DMS114 treated with DMSO at 0.1 percent for 48 hours (cell line): ENCODE results near the gene LIN37.
"Not testable (repeated sequence)": the region's sequence is repeated elsewhere in the genome, so short reads cannot be mapped to it uniquely, and the experiment has no call there.

ENCODE experiments used
- DNase-seq: peaks from one replicate; lab custom pipeline; 2025; ENCODE audit not compliant: unreplicated experiment; lab: John Stamatoyannopoulos, UW

Gene LIN37

DNA sequence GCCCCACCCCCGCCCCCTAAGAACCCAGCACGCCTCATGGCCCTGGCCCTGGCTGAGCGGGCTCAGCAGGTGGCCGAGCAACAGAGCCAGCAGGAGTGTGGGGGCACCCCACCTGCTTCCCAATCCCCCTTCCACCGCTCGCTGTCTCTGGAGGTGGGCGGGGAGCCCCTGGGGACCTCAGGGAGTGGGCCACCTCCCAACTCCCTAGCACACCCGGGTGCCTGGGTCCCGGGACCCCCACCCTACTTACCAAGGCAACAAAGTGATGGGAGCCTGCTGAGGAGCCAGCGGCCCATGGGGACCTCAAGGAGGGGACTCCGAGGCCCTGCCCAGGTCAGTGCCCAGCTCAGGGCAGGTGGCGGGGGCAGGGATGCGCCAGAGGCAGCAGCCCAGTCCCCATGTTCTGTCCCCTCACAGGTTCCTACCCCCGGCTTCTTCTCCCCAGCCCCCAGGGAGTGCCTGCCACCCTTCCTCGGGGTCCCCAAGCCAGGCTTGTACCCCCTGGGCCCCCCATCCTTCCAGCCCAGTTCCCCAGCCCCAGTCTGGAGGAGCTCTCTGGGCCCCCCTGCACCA, 38.9 kb downstream of the LIN37 start:
- DNase-seq = no peak

- no peak for DNase-seq
Observed at GRCh38 chr19:35788205-35788960, 40.0 kb downstream of the LIN37 start.

GRCh38 chr19:35789195-35789977, 41.0 kb downstream of the LIN37 start:
- no peak for DNase-seq

DNA sequence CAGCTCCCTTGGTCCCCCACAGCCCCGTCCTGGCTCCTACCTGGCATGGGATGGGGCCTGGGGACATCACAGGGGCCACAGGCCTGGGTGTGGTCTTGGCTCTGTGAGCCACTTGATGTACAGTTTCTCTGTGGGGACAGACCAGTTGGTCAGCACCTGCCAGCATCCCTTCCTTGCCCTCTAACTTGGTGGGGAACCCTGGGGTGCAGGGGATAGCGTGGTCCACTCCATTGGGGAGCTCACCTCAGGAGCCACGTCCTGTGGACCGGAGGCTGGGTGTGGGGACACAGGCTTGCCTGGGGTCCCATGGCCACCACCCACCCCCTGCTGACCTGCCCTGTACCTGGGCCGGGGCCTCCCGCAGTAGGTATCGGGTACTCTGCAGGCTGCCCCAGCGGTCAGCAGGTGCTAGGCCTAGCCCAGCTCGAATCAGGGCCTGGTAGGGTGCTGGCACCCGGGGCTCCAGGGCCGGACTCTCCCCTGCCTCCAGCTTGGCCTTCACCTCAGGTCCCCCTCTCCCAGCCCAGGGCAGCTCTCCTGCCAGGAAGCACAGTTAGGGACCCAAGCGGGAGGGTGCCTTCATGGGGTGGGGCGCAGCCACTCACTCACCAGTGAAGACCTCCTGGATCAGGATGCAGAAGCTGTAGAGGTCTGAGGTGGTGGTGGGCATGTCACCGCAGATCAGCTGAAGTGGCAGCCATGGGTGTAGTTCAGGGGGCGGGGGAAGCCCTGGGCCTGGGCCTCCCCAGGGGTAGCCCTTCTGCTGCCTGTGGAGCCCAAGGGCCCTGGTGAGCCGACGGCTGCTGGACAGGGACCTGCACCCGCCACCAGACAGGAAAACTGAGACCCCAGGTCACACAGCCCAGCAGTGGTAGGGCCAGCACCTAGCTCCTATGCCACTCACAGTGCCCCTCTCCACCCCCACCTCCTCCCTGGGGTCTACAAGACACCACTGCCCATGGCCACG, 41.9 kb downstream of the LIN37 start:
- no peak for DNase-seq

DNA sequence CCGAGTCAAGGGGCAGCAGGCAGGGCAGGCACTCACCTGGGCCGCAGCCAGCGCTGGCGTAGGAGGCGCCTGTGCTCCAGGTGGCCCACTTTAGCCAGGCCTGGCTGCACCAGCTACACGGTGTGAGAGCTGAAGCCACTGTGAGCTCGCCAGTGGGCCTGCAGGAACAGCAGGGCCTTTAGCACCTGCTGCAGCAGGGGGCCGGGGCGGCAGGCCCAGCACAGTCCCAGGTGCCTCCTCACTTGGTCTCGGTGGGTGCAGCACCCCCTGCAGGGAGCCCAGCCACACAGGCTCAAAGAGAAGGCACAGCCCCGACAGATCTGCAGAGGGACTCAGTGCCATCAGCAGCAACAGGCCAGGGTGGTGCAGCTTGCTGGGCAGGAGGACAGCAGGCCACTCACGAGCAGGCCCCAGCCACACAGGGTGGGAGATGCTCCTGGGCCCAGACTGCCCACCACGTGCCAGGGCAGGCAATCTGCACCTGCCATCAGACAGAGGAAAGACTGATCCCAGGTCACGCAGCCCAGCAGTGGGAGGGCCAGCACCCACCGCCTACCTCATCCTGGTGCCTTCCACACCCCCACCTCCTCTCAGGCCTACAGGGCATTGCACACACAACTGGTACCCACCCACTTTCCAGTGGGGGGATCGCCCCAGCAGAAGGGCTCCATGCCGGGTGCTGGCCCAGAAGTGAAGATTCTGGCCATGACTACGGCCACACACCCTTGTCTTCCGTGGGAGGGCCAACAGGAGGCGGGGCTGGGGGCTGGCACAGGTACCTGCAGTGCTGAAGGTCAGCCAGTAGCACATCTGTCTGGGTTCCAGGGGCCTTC, 42.8 kb downstream of the LIN37 start:
- DNase-seq = no peak

DNA sequence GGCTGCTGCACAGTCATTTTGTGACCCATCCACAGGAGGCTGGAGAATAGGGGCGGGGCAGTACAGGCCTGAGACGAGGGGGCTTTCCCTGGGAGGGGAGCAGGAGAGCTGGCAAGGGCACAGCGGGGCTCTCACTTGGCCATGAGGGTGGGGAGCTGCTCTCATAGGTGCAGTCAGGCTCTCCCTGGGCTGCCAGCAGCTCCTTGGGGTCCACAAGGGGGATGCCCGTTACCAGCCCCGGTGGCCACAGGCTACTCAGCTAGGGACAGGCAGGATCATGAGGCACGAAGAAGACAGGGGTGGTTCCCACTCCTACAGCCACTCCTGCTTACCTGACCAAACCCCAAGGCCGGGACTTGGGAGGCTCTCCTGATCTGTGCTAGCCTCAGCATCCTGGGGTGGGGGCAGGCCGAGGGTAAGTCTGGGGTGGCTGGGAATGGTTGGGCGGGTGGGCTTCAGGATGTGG, 43.5 kb downstream of the LIN37 start:
- DNase-seq = no peak

- DNase-seq = no peak
Observed at GRCh38 chr19:35792312-35792711, 43.9 kb downstream of the LIN37 start.

DNA sequence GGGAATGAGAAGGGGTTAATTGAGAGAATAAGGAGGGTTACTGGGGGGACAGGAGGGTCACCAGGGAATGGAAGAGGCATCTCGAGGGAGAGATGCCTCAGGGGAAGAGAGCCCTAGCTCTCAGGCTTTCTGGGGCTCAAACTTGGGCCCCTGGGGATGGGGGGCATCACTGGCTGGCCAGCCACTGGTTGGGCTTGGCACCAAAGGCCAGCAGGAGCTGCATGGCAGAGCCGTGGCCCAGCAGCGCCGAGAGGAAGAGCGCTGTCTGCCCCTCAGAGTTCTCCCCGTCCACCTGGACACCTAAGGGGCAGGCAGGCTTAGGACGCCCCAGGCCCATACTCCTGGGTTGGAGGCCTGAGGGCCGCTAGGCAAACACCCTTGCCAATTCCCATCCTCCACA, 44.5 kb downstream of the LIN37 start:
- DNase-seq = no peak

GRCh38 chr19:35793381-35794165, 45.2 kb downstream of the LIN37 start:
- DNase-seq = no peak

- DNase-seq = not testable (repeated sequence)
Observed at GRCh38 chr19:35795564-35795963, 47.2 kb downstream of the LIN37 start.

GRCh38 chr19:35796645-35797542, 48.5 kb downstream of the LIN37 start:
- DNase-seq = no peak

GRCh38 chr19:35797663-35798062, 49.3 kb downstream of the LIN37 start:
- DNase-seq = no peak

GRCh38 chr19:35801828-35802227, 53.5 kb downstream of the LIN37 start:
- DNase-seq = no peak
